ENCODE data around the gene YTHDC1. TPM values are rescaled to one million over a fixed set of nuclear protein-coding genes. Genes with fewer than 3 reads are reported as not detected.

YTHDC1 gene
- total RNA-seq, 1 donor from 2014 or later, result 110 TPM

- Mint-ChIP-seq H3K4me1 (ENCODE audit: unreplicated experiment) (peaks cover 5% of the 10 kb centered on the region), H3K9me3 (ENCODE audit: unreplicated experiment) (peaks cover 5% of the 10 kb centered on the region), H3K27me3 (ENCODE audit: unreplicated experiment) (no peaks in the 10 kb centered on the region), H3K36me3 (ENCODE audit: low read depth, unreplicated experiment) (peaks cover 4% of the 10 kb centered on the region), H3K27ac (ENCODE audit: unreplicated experiment) (no peak overlapping the region), H3K4me3 (ENCODE audit: unreplicated experiment) (no peak overlapping the region)
- TF ChIP-seq CTCF (IDR thresholded peaks at IDR 0.05; ENCODE audit: unreplicated experiment), result no peak
- DNase-seq (ENCODE audit: low spot score), result no peak
Measured at GRCh38 chr4:68368691-68369131, 18.8 kb upstream of the YTHDC1 start.

- Mint-ChIP-seq H3K36me3 (ENCODE audit: low read depth, unreplicated experiment) (peaks cover 4% of the 10 kb centered on the region), H3K4me3 (ENCODE audit: unreplicated experiment) (no peak overlapping the region), H3K9me3 (ENCODE audit: unreplicated experiment) (peaks cover 5% of the 10 kb centered on the region), H3K27me3 (ENCODE audit: unreplicated experiment) (no peaks in the 10 kb centered on the region), H3K27ac (ENCODE audit: unreplicated experiment) (no peak overlapping the region), H3K4me1 (ENCODE audit: unreplicated experiment) (no peaks in the 10 kb centered on the region)
- no peak for TF ChIP-seq CTCF (IDR thresholded peaks at IDR 0.05; ENCODE audit: unreplicated experiment)
- no peak for DNase-seq (ENCODE audit: low spot score)
Measured at GRCh38 chr4:68367835-68368234, 17.9 kb upstream of the YTHDC1 start.

GRCh38 chr4:68366600-68366999 is 16.7 kb upstream of the YTHDC1 start:
- no peak for TF ChIP-seq CTCF (IDR thresholded peaks at IDR 0.05; ENCODE audit: unreplicated experiment)
- DNase-seq (ENCODE audit: low spot score), result no peak
- Mint-ChIP-seq H3K4me1 (ENCODE audit: unreplicated experiment) (no peaks in the 10 kb centered on the region), H3K27me3 (ENCODE audit: unreplicated experiment) (no peaks in the 10 kb centered on the region), H3K4me3 (ENCODE audit: unreplicated experiment) (no peak overlapping the region), H3K27ac (ENCODE audit: unreplicated experiment) (no peak overlapping the region), H3K9me3 (ENCODE audit: unreplicated experiment) (peaks cover 5% of the 10 kb centered on the region), H3K36me3 (ENCODE audit: low read depth, unreplicated experiment) (peaks cover 4% of the 10 kb centered on the region)

- Mint-ChIP-seq H3K27me3 (ENCODE audit: unreplicated experiment) (no peaks in the 10 kb centered on the region), H3K4me3 (ENCODE audit: unreplicated experiment) (no peak overlapping the region), H3K9me3 (ENCODE audit: unreplicated experiment) (peaks cover 5% of the 10 kb centered on the region), H3K27ac (ENCODE audit: unreplicated experiment) (no peak overlapping the region), H3K36me3 (ENCODE audit: low read depth, unreplicated experiment) (peaks cover 4% of the 10 kb centered on the region), H3K4me1 (ENCODE audit: unreplicated experiment) (no peaks in the 10 kb centered on the region)
- no peak for DNase-seq (ENCODE audit: low spot score)
- no peak for TF ChIP-seq CTCF (IDR thresholded peaks at IDR 0.05; ENCODE audit: unreplicated experiment)
Measured at GRCh38 chr4:68365068-68365467, 15.2 kb upstream of the YTHDC1 start.

GRCh38 chr4:68361146-68361589 is 11.3 kb upstream of the YTHDC1 start:
- H3K9me3 Mint-ChIP-seq (ENCODE audit: unreplicated experiment), result peaks cover 5% of the 10 kb centered on the region
- H3K36me3 Mint-ChIP-seq (ENCODE audit: low read depth, unreplicated experiment), result peaks cover 4% of the 10 kb centered on the region
- DNase-seq (ENCODE audit: low spot score), result no peak
- no peak overlapping the region for H3K27ac Mint-ChIP-seq (ENCODE audit: unreplicated experiment)
- TF ChIP-seq CTCF (IDR thresholded peaks at IDR 0.05; ENCODE audit: unreplicated experiment), result no peak
- H3K27me3 Mint-ChIP-seq (ENCODE audit: unreplicated experiment), result no peaks in the 10 kb centered on the region
- no peaks in the 10 kb centered on the region for H3K4me1 Mint-ChIP-seq (ENCODE audit: unreplicated experiment)
- no peak overlapping the region for H3K4me3 Mint-ChIP-seq (ENCODE audit: unreplicated experiment)

All from endothelial cell (in vitro differentiated cells).